SH-SY5Y (cell line): ENCODE results near the gene SLX4IP.

ENCODE experiments used
- GATA2 ChIP-seq: IDR thresholded peaks from 2 replicates; pipeline ENCODE4 v1.6.1; 2011; ENCODE audit warnings: mild to moderate bottlenecking, low read depth, low read length
- GATA3 ChIP-seq: IDR thresholded peaks from 2 replicates; pipeline ENCODE4 v1.6.1; 2011; ENCODE audit warnings: low read depth, mild to moderate bottlenecking, low read length, moderate library complexity

- no peak for TF ChIP-seq GATA2
- TF ChIP-seq GATA3, result no peak
Measured at GRCh38 chr20:10483691-10484090, 48.6 kb downstream of the SLX4IP start.
